ENCODE data around the gene CASP2. TPM values are rescaled to one million over a fixed set of nuclear protein-coding genes. Genes with fewer than 3 reads are reported as not detected.
A peak's percentile ranks its signal among the peaks of the same experiment; 100 is the strongest.

CASP2 gene
- total RNA-seq, 1 donor from 2014 or later: 55.3 TPM

- Mint-ChIP-seq H3K4me1 (ENCODE audit: unreplicated experiment) (no peaks in the 10 kb centered on the region), H3K9me3 (ENCODE audit: unreplicated experiment) (no peaks in the 10 kb centered on the region), H3K36me3 (ENCODE audit: low read depth, unreplicated experiment) (peaks cover 14% of the 10 kb centered on the region), H3K27me3 (ENCODE audit: unreplicated experiment) (no peaks in the 10 kb centered on the region), H3K4me3 (ENCODE audit: unreplicated experiment) (no peak overlapping the region), H3K27ac (ENCODE audit: unreplicated experiment) (no peak overlapping the region)
- TF ChIP-seq, protein P1, sequence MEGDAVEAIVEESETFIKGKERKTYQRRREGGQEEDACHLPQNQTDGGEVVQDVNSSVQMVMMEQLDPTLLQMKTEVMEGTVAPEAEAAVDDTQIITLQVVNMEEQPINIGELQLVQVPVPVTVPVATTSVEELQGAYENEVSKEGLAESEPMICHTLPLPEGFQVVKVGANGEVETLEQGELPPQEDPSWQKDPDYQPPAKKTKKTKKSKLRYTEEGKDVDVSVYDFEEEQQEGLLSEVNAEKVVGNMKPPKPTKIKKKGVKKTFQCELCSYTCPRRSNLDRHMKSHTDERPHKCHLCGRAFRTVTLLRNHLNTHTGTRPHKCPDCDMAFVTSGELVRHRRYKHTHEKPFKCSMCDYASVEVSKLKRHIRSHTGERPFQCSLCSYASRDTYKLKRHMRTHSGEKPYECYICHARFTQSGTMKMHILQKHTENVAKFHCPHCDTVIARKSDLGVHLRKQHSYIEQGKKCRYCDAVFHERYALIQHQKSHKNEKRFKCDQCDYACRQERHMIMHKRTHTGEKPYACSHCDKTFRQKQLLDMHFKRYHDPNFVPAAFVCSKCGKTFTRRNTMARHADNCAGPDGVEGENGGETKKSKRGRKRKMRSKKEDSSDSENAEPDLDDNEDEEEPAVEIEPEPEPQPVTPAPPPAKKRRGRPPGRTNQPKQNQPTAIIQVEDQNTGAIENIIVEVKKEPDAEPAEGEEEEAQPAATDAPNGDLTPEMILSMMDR (IDR thresholded peaks at IDR 0.05; ENCODE audit: unreplicated experiment): no peak
- DNase-seq (ENCODE audit: low spot score): no peak
Measured at GRCh38 chr7:143271240-143271639, 16.9 kb upstream of the CASP2 start.

DNA sequence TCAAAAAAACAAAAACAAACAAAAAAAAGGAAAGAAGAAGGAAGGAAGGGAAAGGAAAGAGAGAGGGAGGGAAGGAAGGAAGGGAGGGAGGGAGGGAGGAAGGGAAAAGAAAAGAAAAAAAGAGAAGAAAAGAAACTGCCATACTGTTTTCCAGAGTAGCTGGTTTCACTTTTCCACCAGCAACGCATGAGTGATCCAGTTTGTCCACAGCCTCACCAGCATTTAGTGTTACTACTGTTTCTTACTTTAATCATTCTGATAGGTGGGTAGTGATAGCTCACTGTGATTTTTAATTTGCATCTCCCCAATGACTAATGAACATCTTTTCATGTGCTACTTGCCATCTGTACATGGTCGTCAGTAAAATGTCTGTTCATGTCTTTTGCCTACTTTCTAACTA, 15.3 kb upstream of the CASP2 start:
- no peak overlapping the region for H3K4me3 Mint-ChIP-seq (ENCODE audit: unreplicated experiment)
- DNase-seq (ENCODE audit: low spot score): no peak
- H3K4me1 Mint-ChIP-seq (ENCODE audit: unreplicated experiment): no peaks in the 10 kb centered on the region
- H3K9me3 Mint-ChIP-seq (ENCODE audit: unreplicated experiment): no peaks in the 10 kb centered on the region
- no peak overlapping the region for H3K27ac Mint-ChIP-seq (ENCODE audit: unreplicated experiment)
- TF ChIP-seq, protein P1 (IDR thresholded peaks at IDR 0.05; ENCODE audit: unreplicated experiment): no peak
- H3K27me3 Mint-ChIP-seq (ENCODE audit: unreplicated experiment): no peaks in the 10 kb centered on the region
- peaks cover 14% of the 10 kb centered on the region for H3K36me3 Mint-ChIP-seq (ENCODE audit: low read depth, unreplicated experiment)

- no peak for DNase-seq (ENCODE audit: low spot score)
- Mint-ChIP-seq H3K9me3 (ENCODE audit: unreplicated experiment) (no peaks in the 10 kb centered on the region), H3K4me1 (ENCODE audit: unreplicated experiment) (peaks cover 18% of the 10 kb centered on the region), H3K27me3 (ENCODE audit: unreplicated experiment) (peaks cover 5% of the 10 kb centered on the region), H3K36me3 (ENCODE audit: low read depth, unreplicated experiment) (no peaks in the 10 kb centered on the region), H3K4me3 (ENCODE audit: unreplicated experiment) (no peak overlapping the region), H3K27ac (ENCODE audit: unreplicated experiment) (peak overlapping the region; percentile 61)
- TF ChIP-seq, protein P1 (IDR thresholded peaks at IDR 0.05; ENCODE audit: unreplicated experiment): no peak
Measured at GRCh38 chr7:143279186-143280098, 8.7 kb upstream of the CASP2 start.

DNA sequence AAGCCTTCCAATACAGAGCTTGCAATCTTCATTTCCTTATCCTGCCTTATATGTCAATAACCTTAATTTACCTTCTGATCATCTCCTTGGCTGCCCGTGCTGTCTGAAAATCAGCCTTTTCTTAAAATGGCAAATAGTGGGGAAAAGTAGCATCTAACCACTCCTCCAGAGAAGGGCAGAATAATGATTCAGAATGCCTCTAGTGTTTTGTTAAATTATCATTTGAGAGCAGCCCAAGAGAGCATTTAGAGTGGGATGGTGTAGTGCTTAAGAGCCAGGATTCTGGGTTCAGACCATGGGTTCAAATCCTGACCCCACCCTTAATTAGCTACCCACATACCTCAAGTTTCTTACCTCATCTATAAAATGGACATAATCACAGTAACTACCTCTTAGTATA, 8.0 kb upstream of the CASP2 start:
- Mint-ChIP-seq H3K36me3 (ENCODE audit: low read depth, unreplicated experiment) (peaks cover under 1% of the 10 kb centered on the region), H3K4me1 (ENCODE audit: unreplicated experiment) (peaks cover 25% of the 10 kb centered on the region), H3K4me3 (ENCODE audit: unreplicated experiment) (no peak overlapping the region), H3K27ac (ENCODE audit: unreplicated experiment) (peak overlapping the region; percentile 39), H3K9me3 (ENCODE audit: unreplicated experiment) (no peaks in the 10 kb centered on the region), H3K27me3 (ENCODE audit: unreplicated experiment) (peaks cover 5% of the 10 kb centered on the region)
- TF ChIP-seq, protein P1 (IDR thresholded peaks at IDR 0.05; ENCODE audit: unreplicated experiment): no peak
- DNase-seq (ENCODE audit: low spot score): no peak

GRCh38 chr7:143280566-143280965, 7.6 kb upstream of the CASP2 start:
- H3K27me3 Mint-ChIP-seq (ENCODE audit: unreplicated experiment): peaks cover 5% of the 10 kb centered on the region
- H3K4me1 Mint-ChIP-seq (ENCODE audit: unreplicated experiment): peaks cover 29% of the 10 kb centered on the region
- DNase-seq (ENCODE audit: low spot score): no peak
- H3K4me3 Mint-ChIP-seq (ENCODE audit: unreplicated experiment): no peak overlapping the region
- TF ChIP-seq, protein P1 (IDR thresholded peaks at IDR 0.05; ENCODE audit: unreplicated experiment): no peak
- no peak overlapping the region for H3K27ac Mint-ChIP-seq (ENCODE audit: unreplicated experiment)
- peaks cover 5% of the 10 kb centered on the region for H3K36me3 Mint-ChIP-seq (ENCODE audit: low read depth, unreplicated experiment)
- no peaks in the 10 kb centered on the region for H3K9me3 Mint-ChIP-seq (ENCODE audit: unreplicated experiment)

All from endothelial cell (in vitro differentiated cells).